Activated gamma-delta T cell treated with Interleukin-2 at 50 U/mL for 16 hours (primary cell): ENCODE results near the gene FURIN.
"Not testable (repeated sequence)": the region's sequence is repeated elsewhere in the genome, so short reads cannot be mapped to it uniquely, and the experiment has no call there.

Experiments
- DNase-seq: peaks from one replicate; pipeline ENCODE4 v3.0.0-alpha.2; 2020

Gene FURIN

GRCh38 chr15:90921887-90922286 is 53.5 kb downstream of the FURIN start:
- no peak for DNase-seq

- not testable (repeated sequence) for DNase-seq
Measured at GRCh38 chr15:90922712-90923322, 54.4 kb downstream of the FURIN start.

GRCh38 chr15:90924375-90924774 is 56.0 kb downstream of the FURIN start:
- DNase-seq = no peak

- DNase-seq = not testable (repeated sequence)
Measured at GRCh38 chr15:90926766-90927165, 58.4 kb downstream of the FURIN start.

GRCh38 chr15:90928106-90928505 is 59.7 kb downstream of the FURIN start:
- not testable (repeated sequence) for DNase-seq

DNA sequence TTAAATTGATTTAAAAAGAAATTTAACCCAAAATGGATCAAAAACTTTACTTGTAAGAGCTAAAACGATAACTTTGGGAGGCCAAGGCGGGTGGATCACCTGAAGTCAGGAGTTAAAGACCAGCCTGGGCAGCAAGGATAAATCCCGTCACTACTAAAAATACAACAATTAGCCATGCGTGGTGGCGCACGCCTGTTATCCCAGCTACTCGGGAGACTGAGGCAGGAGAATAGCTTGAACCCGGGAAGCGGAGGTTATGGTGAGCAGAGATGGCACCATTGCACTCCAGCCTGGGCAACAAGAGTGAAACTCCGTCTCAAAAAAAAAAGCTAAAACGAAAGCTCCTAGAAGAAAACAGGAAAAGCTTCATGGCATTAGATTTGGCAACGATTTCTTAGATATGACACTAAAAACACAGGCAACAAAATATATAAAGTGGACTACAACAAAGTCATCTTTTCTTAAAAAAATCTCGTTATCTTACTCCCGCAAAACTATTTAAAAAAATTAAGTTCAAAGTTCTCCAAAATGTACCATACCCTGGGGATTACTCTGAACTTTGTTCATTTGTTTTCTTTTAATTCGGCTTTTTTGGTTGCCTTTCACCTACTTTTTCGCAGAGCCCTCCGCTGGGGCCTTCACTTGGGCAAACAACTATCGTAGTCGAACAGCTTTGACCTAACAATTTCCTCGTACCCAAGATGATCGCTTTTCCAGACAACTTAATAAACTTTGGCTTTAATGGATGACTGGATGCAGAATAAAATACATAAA is 61.0 kb downstream of the FURIN start:
- no peak for DNase-seq

DNA sequence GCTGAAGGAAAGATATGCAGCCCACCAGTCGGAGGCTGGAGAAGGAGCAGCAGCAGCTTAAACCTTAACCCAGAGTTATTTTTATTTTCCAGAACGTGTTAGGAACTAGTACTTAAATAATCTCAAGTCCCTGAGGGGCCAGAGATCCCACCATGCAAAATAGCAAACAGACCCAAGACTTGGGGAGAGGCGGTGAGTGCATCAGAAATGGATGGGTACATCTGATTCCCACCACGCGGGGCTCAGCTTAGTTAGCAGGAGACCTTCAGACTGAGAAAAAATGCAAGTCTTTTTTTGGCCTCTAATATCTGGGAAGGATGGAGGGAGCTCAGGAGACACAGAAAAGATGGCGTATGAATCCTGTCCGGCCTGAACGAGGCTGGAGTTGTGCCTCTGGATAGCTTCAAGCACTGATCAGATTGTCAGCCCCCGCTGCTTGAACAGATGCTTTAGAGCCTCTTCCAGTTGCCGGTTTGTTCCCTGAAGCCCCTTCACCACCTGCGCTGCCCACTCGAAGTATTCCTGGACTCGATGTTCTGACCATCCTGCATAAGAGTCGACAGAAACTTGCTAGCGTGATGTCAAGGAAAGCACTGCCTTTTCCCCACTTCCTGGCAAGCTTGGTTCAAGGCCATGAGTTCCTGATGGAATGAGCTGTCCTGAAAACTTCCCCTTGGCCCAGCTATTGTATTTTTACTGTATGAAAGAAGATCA is 62.6 kb downstream of the FURIN start:
- DNase-seq = no peak

DNA sequence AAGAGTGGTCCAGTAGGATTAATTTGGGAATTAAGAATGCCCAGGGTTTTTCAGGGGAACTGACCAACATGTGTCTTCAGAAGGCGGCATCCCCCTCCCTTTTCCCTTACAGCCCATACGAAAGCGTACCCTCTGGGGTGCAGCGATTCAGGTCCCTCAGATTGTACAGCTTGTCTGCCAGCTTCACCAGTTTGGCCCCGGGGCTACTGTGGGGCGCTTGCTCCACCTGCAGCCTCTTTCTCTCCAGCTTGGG is 63.1 kb downstream of the FURIN start:
- no peak for DNase-seq

DNA sequence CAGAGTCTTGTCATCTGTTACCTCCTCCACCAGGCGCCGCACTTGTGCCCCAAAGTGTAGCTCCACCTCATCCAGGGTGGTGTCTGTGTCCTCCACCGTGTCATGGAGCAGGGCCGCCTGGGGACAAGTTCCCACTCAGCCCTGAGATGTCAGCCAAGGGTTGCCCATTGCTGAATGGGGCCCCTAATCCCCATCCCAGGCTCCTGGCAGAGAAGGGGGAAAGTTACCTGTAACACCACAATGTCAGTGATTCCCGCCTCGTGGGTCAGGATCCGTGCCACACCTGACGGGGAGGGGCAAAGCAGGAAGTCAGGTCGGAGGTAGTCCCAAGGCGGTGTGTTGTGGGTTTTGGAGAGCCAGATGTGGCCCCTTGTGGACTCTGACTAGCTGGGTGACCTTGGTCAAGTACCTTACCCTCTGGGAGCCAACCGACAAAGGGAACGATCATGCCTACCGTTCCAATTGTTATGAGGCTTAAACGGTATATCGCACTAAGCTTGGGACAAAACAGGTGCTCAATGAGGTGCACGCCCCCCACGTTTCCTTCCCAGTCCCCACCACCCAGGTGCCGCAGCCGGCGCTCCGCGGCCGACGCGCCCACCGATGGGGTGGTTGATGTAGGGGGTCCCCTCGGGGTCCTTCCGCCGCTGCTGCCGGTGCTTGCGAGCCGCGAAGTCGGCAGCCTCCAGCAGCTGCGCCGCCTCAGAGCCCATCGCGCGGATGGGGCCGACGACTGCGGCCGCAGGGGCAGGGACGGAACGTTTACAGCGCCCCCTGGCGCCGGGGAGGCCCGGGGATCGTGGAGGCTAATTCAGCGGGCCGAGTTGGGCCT is 63.7 kb downstream of the FURIN start, which contains the start of gene HDDC3:
TSS of gene HDDC3 (minus strand) at position 722 of the 832 bp plus-strand sequence. CDS start at position 713, 9 bp downstream.
- peak; percentile 90 for DNase-seq

- DNase-seq = no peak
Measured at GRCh38 chr15:90932660-90932991, 64.2 kb downstream of the FURIN start.
